Measurements from ENCODE around the gene FAM131C.
"Not testable (repeated sequence)": the region's sequence is repeated elsewhere in the genome, so short reads cannot be mapped to it uniquely, and the experiment has no call there.

The FAM131C gene

GRCh38 chr1:16076865-16077238, 3.4 kb upstream of the FAM131C start:
- DNase-seq (ENCODE audit: low read depth in 2 of 2), result no peak

GRCh38 chr1:16076031-16076864, 2.8 kb upstream of the FAM131C start:
- DNase-seq (ENCODE audit: low read depth in 2 of 2), result no peak

DNA sequence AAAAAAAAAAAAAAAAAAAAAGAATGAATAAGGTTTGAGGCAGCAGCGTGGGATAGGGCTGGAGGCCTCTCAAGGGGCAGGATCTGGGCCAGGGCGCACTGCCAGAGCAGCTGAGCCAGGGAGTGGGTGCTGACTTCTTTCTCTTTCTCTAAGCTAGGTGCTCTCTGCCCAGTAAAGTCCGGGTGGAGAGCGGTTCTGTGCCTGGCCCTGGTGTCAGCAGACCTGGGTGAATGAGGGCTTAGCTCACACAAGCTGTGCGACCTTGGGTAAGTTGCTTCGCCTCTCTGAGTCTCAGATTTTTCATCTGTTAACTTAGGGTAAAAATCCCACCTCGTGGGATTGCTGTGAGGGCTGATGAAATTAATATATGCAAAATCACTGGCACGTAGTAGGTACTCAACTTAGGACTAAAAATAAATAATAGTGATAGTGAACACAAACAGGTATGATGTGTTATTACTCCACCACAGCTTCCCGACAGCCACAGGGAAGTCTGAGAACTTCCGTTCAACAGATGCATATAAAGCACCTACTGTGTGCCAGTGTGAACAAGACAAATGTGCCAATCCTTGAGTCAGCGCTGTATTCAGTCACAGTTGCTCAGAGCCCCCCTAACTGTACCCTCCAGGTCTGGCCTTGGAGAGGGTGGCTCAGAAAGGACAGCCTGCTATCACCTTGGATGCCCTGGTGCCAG, 2.0 kb upstream of the FAM131C start:
- no peak for DNase-seq (ENCODE audit: low read depth in 2 of 2)

DNA sequence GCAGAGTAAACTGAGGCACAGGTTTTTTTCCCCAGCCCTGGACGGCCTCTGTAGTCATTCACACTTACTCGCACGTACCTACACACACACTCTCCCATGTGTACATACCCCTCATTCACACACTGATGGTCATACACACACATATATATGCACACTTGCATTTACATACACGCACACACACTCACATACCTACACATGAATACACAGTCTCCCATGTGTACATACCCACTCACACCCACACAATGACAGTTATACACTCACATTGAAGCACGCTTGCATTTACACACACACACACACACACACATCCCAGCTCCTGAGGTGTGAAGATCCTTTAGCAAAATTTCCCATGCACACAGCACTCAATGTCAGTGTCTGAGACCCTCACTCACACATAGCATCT, 766 bp upstream of the FAM131C start:
- DNase-seq (ENCODE audit: low read depth in 2 of 2), result no peak

DNA sequence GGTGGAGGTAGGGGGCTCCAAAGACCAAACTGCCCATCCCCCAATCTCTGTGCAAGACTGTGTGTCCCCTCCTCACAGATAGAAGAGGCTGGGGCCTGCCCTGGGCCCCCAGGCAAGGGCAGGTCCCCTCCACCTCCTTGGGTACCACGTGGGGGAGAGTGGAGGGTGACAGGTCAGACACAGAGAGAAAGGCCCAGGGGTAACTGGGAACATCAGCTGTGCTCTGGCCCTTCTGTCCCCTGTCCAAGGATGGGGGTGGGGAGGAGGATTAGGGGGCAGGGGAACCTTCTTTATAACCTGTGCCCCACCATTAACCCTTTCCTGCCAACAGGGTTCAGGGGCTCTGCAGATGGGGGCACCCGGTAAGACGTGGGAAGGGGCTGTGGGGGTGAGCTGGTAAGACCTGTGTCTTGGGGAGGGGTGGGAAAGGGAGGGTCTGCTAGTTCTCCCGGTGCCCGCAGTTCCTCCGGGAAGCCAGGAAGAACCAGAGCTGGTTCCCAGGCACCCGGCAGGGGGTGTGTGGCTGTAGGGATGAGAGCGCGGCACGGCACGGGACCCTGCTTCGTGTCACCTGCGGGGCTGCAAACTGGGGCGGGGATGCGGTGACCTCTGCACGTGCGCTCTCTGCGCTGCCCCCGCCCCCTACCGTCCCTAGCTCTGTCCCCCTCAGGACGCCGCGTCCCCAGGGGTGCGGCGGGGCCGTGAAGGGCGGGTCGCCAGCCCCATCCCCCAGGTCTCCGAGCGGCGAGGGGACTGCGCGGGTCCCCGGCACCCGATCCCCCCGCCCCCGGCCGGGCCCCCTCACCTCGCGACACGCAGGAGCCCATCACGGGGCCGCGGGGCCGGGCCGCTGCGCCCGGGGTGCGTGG, 601 bp downstream of the FAM131C start:
- no peak for DNase-seq (ENCODE audit: low read depth in 2 of 2)

- DNase-seq (ENCODE audit: low read depth in 2 of 2), result no peak
These were observed 1.4 kb downstream of the FAM131C start for GRCh38 chr1:16072095-16072494.

DNA sequence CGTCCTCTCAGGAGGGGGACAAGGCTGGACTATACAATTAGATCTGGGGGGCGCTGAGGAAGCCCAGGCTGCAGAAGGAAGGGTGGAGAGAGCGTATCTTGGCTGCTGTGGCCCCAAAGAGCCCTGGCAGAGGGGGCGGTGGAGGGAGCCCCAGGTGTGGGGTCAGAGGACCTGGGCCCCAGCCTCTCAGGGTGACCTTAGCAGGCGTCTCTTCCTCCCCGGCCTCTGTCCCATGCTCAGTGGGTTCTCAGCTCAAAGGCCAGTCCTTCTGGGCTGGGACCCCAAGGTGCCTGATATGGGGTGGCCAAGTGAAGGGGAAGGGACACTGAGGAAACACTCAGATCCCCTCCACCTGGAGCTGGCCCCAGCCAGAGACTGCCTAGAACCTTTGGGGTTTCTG, 1.8 kb downstream of the FAM131C start:
- DNase-seq (ENCODE audit: low read depth in 2 of 2), result no peak

- no peak for DNase-seq (ENCODE audit: low read depth in 2 of 2)
These were observed 2.7 kb downstream of the FAM131C start for GRCh38 chr1:16070640-16071355.

GRCh38 chr1:16068356-16069270, 4.8 kb downstream of the FAM131C start:
- no peak for DNase-seq (ENCODE audit: low read depth in 2 of 2)

- DNase-seq (ENCODE audit: low read depth in 2 of 2), result no peak
These were observed 5.5 kb downstream of the FAM131C start for GRCh38 chr1:16067933-16068332.

GRCh38 chr1:16067127-16067768, 6.2 kb downstream of the FAM131C start:
- DNase-seq (ENCODE audit: low read depth in 2 of 2), result no peak

- DNase-seq (ENCODE audit: low read depth in 2 of 2), result no peak
These were observed 7.2 kb downstream of the FAM131C start for GRCh38 chr1:16066245-16066644.

DNA sequence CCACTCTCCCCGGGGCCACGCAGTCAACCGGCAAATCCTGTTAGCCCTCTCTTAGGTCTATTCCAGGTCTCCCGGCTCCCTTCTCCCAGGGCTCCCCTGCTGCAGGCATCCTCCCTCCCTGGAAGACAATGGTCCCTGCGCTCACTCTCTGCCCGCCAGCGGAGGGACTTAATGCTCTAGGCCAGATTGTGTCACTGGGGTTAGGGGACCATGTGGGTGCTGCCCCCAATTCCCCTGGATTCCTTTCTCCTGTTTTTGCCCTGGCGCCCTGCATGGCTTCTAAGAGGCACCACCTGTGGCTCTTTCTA, 8.2 kb downstream of the FAM131C start:
- no peak for DNase-seq (ENCODE audit: low read depth in 2 of 2)

- DNase-seq (ENCODE audit: low read depth in 2 of 2), result no peak
These were observed 8.7 kb downstream of the FAM131C start for GRCh38 chr1:16064536-16065268.

DNA sequence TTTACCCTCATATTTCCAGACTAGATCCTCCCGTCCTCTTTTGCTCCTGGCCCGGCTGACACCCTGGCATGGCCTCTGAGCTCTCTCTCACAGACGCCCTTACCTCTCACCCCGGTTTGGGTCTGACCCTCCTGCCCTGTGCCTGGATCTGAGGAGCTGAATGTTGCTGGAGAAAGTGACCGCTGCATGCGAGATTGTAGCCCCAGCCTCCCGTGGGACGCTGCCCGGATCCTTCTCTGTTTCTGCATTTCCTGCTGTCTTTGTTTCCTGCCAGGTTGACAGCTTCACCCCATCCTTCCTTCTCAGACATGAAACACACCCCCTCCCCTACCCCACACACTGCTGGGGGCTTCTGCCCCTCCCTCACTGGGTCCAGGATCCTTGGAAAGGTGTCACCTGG, 9.5 kb downstream of the FAM131C start:
- no peak for DNase-seq (ENCODE audit: low read depth in 2 of 2)

- DNase-seq (ENCODE audit: low read depth in 2 of 2), result no peak
These were observed 10.1 kb downstream of the FAM131C start for GRCh38 chr1:16063226-16063829.

GRCh38 chr1:16062687-16063075, 10.8 kb downstream of the FAM131C start:
- not testable (repeated sequence) for DNase-seq (ENCODE audit: low read depth in 2 of 2)

GRCh38 chr1:16061989-16062686, 11.3 kb downstream of the FAM131C start:
- DNase-seq (ENCODE audit: low read depth in 2 of 2), result not testable (repeated sequence)

DNA sequence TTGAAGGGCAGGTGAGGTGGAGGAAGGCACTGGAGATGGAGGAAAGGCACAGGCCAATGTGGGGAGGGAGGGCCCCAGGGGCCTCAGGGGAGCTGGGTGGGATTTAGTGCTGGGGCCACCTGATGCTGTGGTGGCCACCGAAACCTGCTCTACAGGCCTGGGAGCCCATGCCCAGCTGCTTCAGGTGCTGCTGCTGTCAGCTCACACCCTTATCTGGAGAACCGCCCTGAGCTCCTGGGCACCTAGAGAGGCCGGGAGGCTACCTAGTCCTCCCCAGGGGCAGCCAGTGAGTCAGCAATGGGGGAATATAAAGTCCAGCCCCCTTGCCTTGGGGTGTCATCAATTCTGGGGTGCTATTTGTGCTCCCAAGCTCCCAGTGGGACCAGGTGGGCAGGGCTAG, 12.2 kb downstream of the FAM131C start:
- DNase-seq (ENCODE audit: low read depth in 2 of 2), result no peak

Data from activated CD8-positive, alpha-beta memory T cell treated with anti-CD3 and anti-CD28 coated beads for 4 hours (primary cell).